Loucy (cell line): ENCODE data around the gene TUT1.

Experiments
- H2AFZ ChIP-seq: fragments of 200-600 bp; sonication (generic); 2 replicates; pipeline ENCODE4 v1.6.0; 2016; ENCODE audit warnings: antibody characterized with exemption, mild to moderate bottlenecking, low read length, moderate library complexity
- H3F3A ChIP-seq: fragments of 200-600 bp; 2 replicates; pipeline ENCODE4 v1.6.0; 2016; ENCODE audit warnings: antibody characterized with exemption, low read depth, mild to moderate bottlenecking
- H3K27me3 ChIP-seq: fragments of 200-600 bp; sonication (generic); 2 replicates; pipeline ENCODE4 v1.6.1; 2014; ENCODE audit warnings: low read length, mild to moderate bottlenecking; ENCODE audit not compliant: insufficient read depth, poor library complexity, severe bottlenecking
- H3K36me3 ChIP-seq: fragments of 200-600 bp; sonication (generic); 2 replicates; pipeline ENCODE4 v1.6.1; 2016; ENCODE audit warnings: low read length; ENCODE audit not compliant: insufficient read depth
- H3K4me1 ChIP-seq: fragments of 200-600 bp; sonication (generic); 2 replicates; pipeline ENCODE4 v1.5.1; 2014; ENCODE audit warnings: low read length, mild to moderate bottlenecking; ENCODE audit not compliant: insufficient read depth, poor library complexity, severe bottlenecking
- H3K4me2 ChIP-seq: fragments of 200-600 bp; sonication (generic); 2 replicates; pipeline ENCODE4 v1.6.0; 2014; ENCODE audit warnings: antibody characterized with exemption, low read length, low read depth, mild to moderate bottlenecking; ENCODE audit not compliant: poor library complexity, severe bottlenecking
- H3K4me3 ChIP-seq: fragments of 200-600 bp; sonication (generic); 2 replicates; pipeline ENCODE4 v1.5.1; 2014; ENCODE audit warnings: low read length, mild to moderate bottlenecking, mixed read lengths; ENCODE audit not compliant: poor library complexity, severe bottlenecking
- H3K79me2 ChIP-seq: fragments of 200-600 bp; sonication (generic); 2 replicates; pipeline ENCODE4 v1.6.1; 2014; ENCODE audit warnings: low read length; ENCODE audit not compliant: insufficient read depth
- H3K9ac ChIP-seq: fragments of 200-600 bp; sonication (generic); 2 replicates; pipeline ENCODE4 v1.6.0; 2014; ENCODE audit warnings: mild to moderate bottlenecking, low read depth, low read length, moderate library complexity; ENCODE audit not compliant: poor library complexity, severe bottlenecking
- H3K9me2 ChIP-seq: fragments of 200-600 bp; sonication (generic); replicated peaks from 2 replicates; pipeline ENCODE4 v1.6.1; 2016; ENCODE audit warnings: low read depth, low read length, mixed read lengths
- H3K9me3 ChIP-seq: fragments of 200-600 bp; sonication (generic); 2 replicates; pipeline ENCODE4 v1.6.1; 2014; ENCODE audit warnings: mild to moderate bottlenecking, antibody characterized with exemption, low read length, low read depth; ENCODE audit not compliant: insufficient read depth
- H4K20me1 ChIP-seq: fragments of 200-600 bp; sonication (generic); 2 replicates; pipeline ENCODE4 v1.6.0; 2014; ENCODE audit warnings: antibody characterized with exemption, low read length, mild to moderate bottlenecking; ENCODE audit not compliant: insufficient read depth, poor library complexity, severe bottlenecking
- EZH2phosphoT487 ChIP-seq: fragments of 200-600 bp; IDR thresholded peaks from 2 replicates; pipeline ENCODE4 v1.6.1; 2018; ENCODE audit warnings: antibody characterized with exemption, mild to moderate bottlenecking, moderate library complexity, borderline replicate concordance
- TF ChIP-seq, protein P1 (sequence below): fragments of 200-600 bp; sonication (generic); conservative IDR thresholded peaks from 2 replicates; pipeline ENCODE4 v1.5.1; 2014; ENCODE audit warnings: mild to moderate bottlenecking, antibody characterized with exemption, low read length

TUT1 gene

DNA sequence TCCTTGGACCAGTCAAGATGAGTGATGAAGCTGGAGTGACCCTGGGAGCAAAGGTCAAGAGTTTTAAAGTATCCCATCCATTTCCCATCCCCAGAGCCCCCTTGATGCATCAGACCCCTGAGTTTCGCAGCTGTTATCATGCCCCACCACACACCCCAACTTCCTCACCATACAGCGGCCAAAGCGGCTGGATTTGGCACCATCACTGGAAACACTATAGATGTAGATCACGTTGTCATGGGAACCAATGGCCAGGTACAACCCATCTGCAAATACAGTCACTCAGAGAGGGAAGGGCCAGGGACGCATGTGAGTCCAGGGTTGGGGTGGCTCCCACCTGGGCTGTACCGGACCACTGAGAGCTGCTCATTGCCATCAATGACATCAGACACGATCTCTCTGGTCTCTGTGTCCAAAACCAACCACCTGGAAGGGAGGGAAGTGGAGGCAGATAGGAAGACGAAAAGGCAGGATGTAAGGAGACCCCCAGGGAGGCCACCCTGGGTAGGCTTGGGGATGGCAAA lies 12.5 kb upstream of the TUT1 start:
- no peak overlapping the region for H3K9ac ChIP-seq
- no peaks in the 10 kb centered on the region for H3K36me3 ChIP-seq
- peaks cover 25% of the 10 kb centered on the region for H3K4me1 ChIP-seq

DNA sequence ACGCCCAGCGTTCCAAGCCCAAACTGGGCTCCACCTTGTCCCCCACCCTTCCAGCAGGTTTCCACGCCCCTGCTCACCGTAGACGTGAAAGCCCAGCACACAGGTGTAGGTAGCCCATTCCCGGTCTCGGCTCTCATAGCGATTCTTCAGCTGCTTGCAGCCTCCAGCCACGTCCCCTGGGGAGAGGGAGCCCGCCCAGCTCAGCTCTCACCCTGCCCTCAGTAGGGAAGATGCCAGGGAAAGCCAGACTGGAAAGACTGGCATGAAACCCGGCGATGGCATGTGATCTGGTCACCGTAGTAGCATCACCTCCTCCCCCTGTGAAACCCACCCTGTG lies 11.7 kb upstream of the TUT1 start:
- Histone ChIP-seq H4K20me1 (peaks cover 18% of the 10 kb centered on the region), H2AFZ (no peak overlapping the region), H3K27me3 (peaks cover 8% of the 10 kb centered on the region), H3K36me3 (peaks cover 4% of the 10 kb centered on the region; the same call in 1 of the 2 replicates), H3K9me3 (no peaks in the 10 kb centered on the region), H3K9ac (no peak overlapping the region), H3K4me3 (no peak overlapping the region), H3K4me1 (peaks cover 29% of the 10 kb centered on the region), H3K79me2 (peaks cover 33% of the 10 kb centered on the region), H3K9me2 (no peaks in the 10 kb centered on the region), H3F3A (no peaks in the 10 kb centered on the region), H3K4me2 (no peak overlapping the region)
- TF ChIP-seq, protein P1, sequence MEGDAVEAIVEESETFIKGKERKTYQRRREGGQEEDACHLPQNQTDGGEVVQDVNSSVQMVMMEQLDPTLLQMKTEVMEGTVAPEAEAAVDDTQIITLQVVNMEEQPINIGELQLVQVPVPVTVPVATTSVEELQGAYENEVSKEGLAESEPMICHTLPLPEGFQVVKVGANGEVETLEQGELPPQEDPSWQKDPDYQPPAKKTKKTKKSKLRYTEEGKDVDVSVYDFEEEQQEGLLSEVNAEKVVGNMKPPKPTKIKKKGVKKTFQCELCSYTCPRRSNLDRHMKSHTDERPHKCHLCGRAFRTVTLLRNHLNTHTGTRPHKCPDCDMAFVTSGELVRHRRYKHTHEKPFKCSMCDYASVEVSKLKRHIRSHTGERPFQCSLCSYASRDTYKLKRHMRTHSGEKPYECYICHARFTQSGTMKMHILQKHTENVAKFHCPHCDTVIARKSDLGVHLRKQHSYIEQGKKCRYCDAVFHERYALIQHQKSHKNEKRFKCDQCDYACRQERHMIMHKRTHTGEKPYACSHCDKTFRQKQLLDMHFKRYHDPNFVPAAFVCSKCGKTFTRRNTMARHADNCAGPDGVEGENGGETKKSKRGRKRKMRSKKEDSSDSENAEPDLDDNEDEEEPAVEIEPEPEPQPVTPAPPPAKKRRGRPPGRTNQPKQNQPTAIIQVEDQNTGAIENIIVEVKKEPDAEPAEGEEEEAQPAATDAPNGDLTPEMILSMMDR: no peak
- no peak for TF ChIP-seq EZH2phosphoT487

More for the DNA sequence above, 12.5 kb upstream of the TUT1 start:
- Histone ChIP-seq H2AFZ (no peak overlapping the region), H3K9me2 (no peaks in the 10 kb centered on the region), H3K79me2 (peaks cover 25% of the 10 kb centered on the region), H3K4me3 (no peak overlapping the region), H3K4me2 (no peak overlapping the region), H4K20me1 (peaks cover 10% of the 10 kb centered on the region), H3K27me3 (peaks cover 8% of the 10 kb centered on the region), H3F3A (no peaks in the 10 kb centered on the region), H3K9me3 (no peaks in the 10 kb centered on the region)
- TF ChIP-seq, protein P1: no peak
- no peak for TF ChIP-seq EZH2phosphoT487

DNA sequence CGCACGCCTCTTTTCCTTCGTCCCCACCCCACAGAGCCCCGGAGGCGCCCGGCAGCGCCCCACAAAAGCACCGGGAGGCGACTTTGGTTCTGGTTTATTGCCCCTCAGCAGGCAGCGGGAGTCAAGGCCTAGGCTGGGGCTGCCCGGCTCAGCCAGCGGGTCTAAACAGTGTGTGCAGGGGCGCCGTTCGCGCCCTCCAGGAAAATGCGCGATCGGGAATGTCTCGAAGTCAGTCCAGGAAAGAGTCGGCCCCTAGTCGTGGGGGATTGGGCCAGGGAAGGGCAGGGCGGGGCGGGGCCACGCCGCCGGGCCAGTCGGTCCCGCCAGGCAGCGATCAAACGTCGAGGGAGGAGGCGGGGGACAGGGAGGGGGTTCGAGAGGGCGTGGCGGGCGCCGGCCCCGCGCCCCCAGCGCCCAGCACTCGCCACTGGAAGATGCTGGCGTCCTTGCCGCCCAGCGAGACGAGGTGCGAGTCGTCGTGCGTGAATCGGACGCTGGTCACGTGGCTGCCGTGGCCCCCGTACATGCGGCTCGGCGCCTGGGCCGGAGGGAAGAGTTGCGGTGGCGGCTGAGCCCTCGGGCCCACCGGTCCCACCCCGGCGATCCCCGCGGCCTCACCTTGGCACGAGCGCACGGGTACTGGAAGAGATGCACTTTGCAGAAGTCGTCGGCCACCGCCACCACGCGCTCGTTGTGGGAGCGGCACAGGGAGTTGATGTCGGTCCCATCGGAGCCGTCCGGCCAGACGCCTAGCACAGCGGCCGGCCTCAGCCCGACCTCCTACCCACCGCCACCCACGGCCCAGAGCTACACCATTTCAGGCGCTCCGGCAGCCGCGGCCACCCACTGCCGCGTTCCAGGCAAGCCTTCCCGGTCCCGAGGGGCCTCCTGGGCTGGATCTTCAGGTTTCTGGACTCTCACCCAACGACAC lies 11.1 kb upstream of the TUT1 start:
- Histone ChIP-seq H4K20me1 (peaks cover 25% of the 10 kb centered on the region), H3K36me3 (peaks cover 10% of the 10 kb centered on the region; the same call in 1 of the 2 replicates), H3F3A (no peaks in the 10 kb centered on the region), H3K4me2 (peak overlapping the region; percentile 5), H3K9me3 (no peaks in the 10 kb centered on the region), H2AFZ (no peak overlapping the region), H3K4me1 (peaks cover 23% of the 10 kb centered on the region), H3K9me2 (no peaks in the 10 kb centered on the region), H3K4me3 (peak overlapping the region; percentile 95), H3K27me3 (peaks cover 8% of the 10 kb centered on the region), H3K9ac (no peak overlapping the region), H3K79me2 (peaks cover 39% of the 10 kb centered on the region)
- TF ChIP-seq, protein P1: no peak
- no peak for TF ChIP-seq EZH2phosphoT487
